H1 (cell line): ENCODE measurements around the gene CGNL1. TPM values are rescaled to one million over a fixed set of nuclear protein-coding genes. Genes with fewer than 3 reads are reported as not detected.

Experiments
- BCL11A ChIP-seq, 2 experiments: IDR thresholded peaks; one replicate each; pipeline ENCODE4 v1.6.1; 2011; ENCODE audit warnings: low read depth in 2 of 2, low read length in 2 of 2, mild to moderate bottlenecking in 2 of 2
- BRCA1 ChIP-seq: IDR thresholded peaks from 2 replicates; pipeline ENCODE4 v1.6.1; 2012; ENCODE audit warnings: low read depth, low read length, improper control_type of control experiment
- CBX5 ChIP-seq: fragments of 300-800, 300-1000 bp; sonication (generic); IDR thresholded peaks from 2 replicates; pipeline ENCODE4 v1.7.1; 2016; ENCODE audit warnings: antibody characterized with exemption, low read length, low read depth
- CBX8 ChIP-seq: fragments of 300-800, 300-1000 bp; sonication (generic); IDR thresholded peaks from 2 replicates; pipeline ENCODE4 v1.7.1; 2016; ENCODE audit warnings: low read depth, low read length, borderline replicate concordance
- RFX5 ChIP-seq: IDR thresholded peaks from 2 replicates; pipeline ENCODE4 v1.6.1; 2011; ENCODE audit warnings: low read depth, low read length, improper control_type of control experiment, borderline replicate concordance
- SIN3A ChIP-seq, 2 experiments: IDR thresholded peaks in 1 of 2; conservative IDR thresholded peaks in 1 of 2; 2 replicates each; pipeline ENCODE4 v1.6.1; 2011 to 2012; ENCODE audit warnings: low read length in 2 of 2, improper control_type of control experiment in 1 of 2, low read depth in 1 of 2, mild to moderate bottlenecking in 1 of 2
- polyA plus RNA-seq, 7 experiments: library from polyadenylated mRNA; depleted of rRNA in 3 of 7; stranded (reverse) in 5 of 7; unstranded in 2 of 7; fragments of >200 nt in 5 of 7; fragments of 200-250 nt in 2 of 7; gene quantifications; 1 replicate in 5 of 7; 2 replicates in 1 of 7; 4 replicates in 1 of 7; pipeline versions ENCODE4 v1.2.1 to v1.2.3, GENCODE V29; 2011 to 2013; ENCODE audit warnings: missing spikeins in 2 of 7, mixed read lengths in 2 of 7
- total RNA-seq: library from RNA; stranded (reverse); fragmentation: NEBNext Ultra II Directional; extraction: Animal tissue kit (Norgen Biotek cat#: 25700); gene quantifications from 2 replicates; pipeline ENCODE4 v1.2.1, GENCODE V29; 2021

CGNL1 gene
- total and polyA plus RNA-seq, 2 of the 8 experiments (the other 6 are each of a cell fraction or from before 2014, with no cell fraction given): 21.8 to 75.6 TPM

DNA sequence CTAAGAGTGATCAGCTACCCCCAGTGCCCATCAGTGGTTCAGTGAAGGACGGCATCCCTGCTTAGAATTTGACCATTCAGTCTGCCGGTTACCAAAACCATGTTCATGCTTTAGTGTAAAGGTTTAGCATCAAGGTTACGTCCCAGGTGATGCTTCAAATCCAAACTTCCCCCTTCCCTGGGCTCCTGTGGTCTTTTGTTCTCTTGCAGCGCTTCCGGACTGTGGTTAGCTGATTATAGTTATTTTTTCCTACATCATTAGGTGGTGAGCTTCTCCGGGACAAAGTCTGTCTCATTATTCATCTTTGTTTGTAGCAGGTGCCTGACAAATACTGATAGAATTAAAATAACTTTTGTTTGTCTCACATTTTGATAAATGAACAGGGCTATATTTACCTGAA is 187.1 kb downstream of the CGNL1 start (continued):
- TF ChIP-seq BRCA1 (no peak), SIN3A (conservative IDR thresholded peaks at IDR 0.05 in 1 of 2, IDR thresholded peaks at IDR 0.05 in 1 of 2; ENCODE audit: low read depth in 1 of 2, low read length in 2 of 2) (no peak), CBX5 (no peak), CBX8 (no peak), BCL11A (IDR thresholded peaks at IDR 0.05; ENCODE audit: low read depth in 2 of 2, low read length in 2 of 2) (no peak), RFX5 (no peak)
